WI38 (cell line): ENCODE measurements around the gene SCGB1C1.
A peak's percentile ranks its signal among the peaks of the same experiment; 100 is the strongest.
"Not testable (repeated sequence)": the region's sequence is repeated elsewhere in the genome, so short reads cannot be mapped to it uniquely, and the experiment has no call there.

Experiments
- H3K4me3 ChIP-seq: 2 replicates; pipeline ENCODE4 v1.5.1; 2011; ENCODE audit warnings: low read depth, mild to moderate bottlenecking, control low read depth, low read length
- CTCF ChIP-seq: IDR thresholded peaks from 2 replicates; pipeline ENCODE4 v1.5.1; 2012; ENCODE audit warnings: low read depth, mild to moderate bottlenecking, control low read depth, low read length

SCGB1C1 gene

GRCh38 chr11:235180-235579 is 42.3 kb downstream of the SCGB1C1 start:
- H3K4me3 ChIP-seq, result peak overlapping the region; percentile 89
- TF ChIP-seq CTCF, result no peak

GRCh38 chr11:235609-235996 is 42.7 kb downstream of the SCGB1C1 start:
- peak overlapping the region; percentile 89 for H3K4me3 ChIP-seq
- no peak for TF ChIP-seq CTCF

GRCh38 chr11:235997-236773 is 43.3 kb downstream of the SCGB1C1 start, which contains the start of gene SIRT3:
SIRT3 (minus strand) TSS chr11:236342; CDS start chr11:236328, 14 bp downstream.
- H3K4me3 ChIP-seq, result peak within 1 kb of the TSS; percentile 99
- TF ChIP-seq CTCF, result no peak

GRCh38 chr11:236774-237767 is 44.2 kb downstream of the SCGB1C1 start, which contains the start of gene PSMD13:
PSMD13 (plus strand) TSS chr11:236976; CDS start chr11:237050, 74 bp downstream.
- no peak for TF ChIP-seq CTCF
- peak within 1 kb of the TSS; percentile 99 for H3K4me3 ChIP-seq

- not testable (repeated sequence) for H3K4me3 ChIP-seq
Observed at GRCh38 chr11:238346-238745, 45.5 kb downstream of the SCGB1C1 start.

DNA sequence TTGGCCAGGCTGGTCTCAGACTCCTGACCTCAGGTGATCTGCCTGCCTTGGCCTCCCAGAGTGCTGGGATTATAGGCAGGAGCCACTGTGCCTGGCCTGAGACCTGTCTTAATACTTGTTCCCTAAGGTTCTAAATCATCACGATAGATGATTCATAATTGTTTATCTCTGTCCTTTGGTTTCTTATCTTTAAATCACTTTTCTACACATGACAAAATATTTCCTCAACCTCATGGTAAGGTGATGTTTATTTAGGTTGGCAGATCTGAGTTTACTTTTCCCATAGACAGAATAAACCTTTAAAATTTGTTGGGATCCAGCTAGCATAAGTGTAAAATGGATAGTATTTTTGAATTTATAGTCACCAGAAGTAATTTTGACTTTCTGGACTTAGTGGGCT is 47.4 kb downstream of the SCGB1C1 start:
- no peak overlapping the region for H3K4me3 ChIP-seq
- TF ChIP-seq CTCF, result no peak

DNA sequence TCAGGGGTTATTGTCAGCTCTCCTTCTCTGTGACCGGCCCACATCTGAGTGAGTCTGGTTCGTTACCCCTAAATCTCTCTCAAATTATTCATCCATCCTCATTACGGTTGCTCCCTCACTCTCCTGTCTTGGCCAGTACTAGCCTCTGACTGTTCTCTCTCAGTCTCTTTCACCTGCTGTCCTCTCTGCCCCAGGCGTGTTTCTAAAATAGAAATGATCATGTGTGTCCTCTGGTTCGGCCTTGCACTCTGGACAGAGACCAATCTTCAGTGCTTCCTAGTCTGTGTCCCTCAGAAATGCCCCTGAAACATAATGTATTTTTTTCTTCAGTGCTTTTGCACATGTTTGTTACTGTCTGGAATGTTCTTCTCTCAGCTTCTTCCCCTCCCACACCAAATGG is 48.8 kb downstream of the SCGB1C1 start:
- no peak overlapping the region for H3K4me3 ChIP-seq
- TF ChIP-seq CTCF, result no peak
